ENCODE results near the gene ARMH4.
"Not testable (repeated sequence)": the region's sequence is repeated elsewhere in the genome, so short reads cannot be mapped to it uniquely, and the experiment has no call there.

The ARMH4 gene

GRCh38 chr14:58130116-58130782 is 21.8 kb downstream of the ARMH4 start:
- Mint-ChIP-seq H3K9me3 (peaks cover 11% of the 10 kb centered on the region), H3K27me3 (peaks cover 3% of the 10 kb centered on the region), H3K4me3 (no peak overlapping the region), H3K27ac (no peak overlapping the region), H3K36me3 (ENCODE audit: low read depth) (no peaks in the 10 kb centered on the region), H3K4me1 (ENCODE audit: low read depth) (no peaks in the 10 kb centered on the region)
- no peak for DNase-seq

GRCh38 chr14:58129208-58129607 is 22.8 kb downstream of the ARMH4 start:
- no peaks in the 10 kb centered on the region for H3K36me3 Mint-ChIP-seq (ENCODE audit: low read depth)
- DNase-seq, result no peak
- no peak overlapping the region for H3K27ac Mint-ChIP-seq
- peaks cover 3% of the 10 kb centered on the region for H3K27me3 Mint-ChIP-seq
- no peak overlapping the region for H3K4me3 Mint-ChIP-seq
- H3K4me1 Mint-ChIP-seq (ENCODE audit: low read depth), result no peaks in the 10 kb centered on the region
- peaks cover 11% of the 10 kb centered on the region for H3K9me3 Mint-ChIP-seq

GRCh38 chr14:58128416-58128815 is 23.6 kb downstream of the ARMH4 start:
- Mint-ChIP-seq H3K4me1 (ENCODE audit: low read depth) (no peaks in the 10 kb centered on the region), H3K27me3 (peaks cover 3% of the 10 kb centered on the region), H3K36me3 (ENCODE audit: low read depth) (no peaks in the 10 kb centered on the region), H3K4me3 (no peak overlapping the region), H3K27ac (no peak overlapping the region), H3K9me3 (peaks cover 11% of the 10 kb centered on the region)
- DNase-seq, result no peak

- H3K27ac Mint-ChIP-seq; H3K36me3 Mint-ChIP-seq (ENCODE audit: low read depth); H3K4me3 Mint-ChIP-seq; H3K4me1 Mint-ChIP-seq (ENCODE audit: low read depth); DNase-seq: not testable (repeated sequence)
- peaks cover 20% of the 10 kb centered on the region for H3K27me3 Mint-ChIP-seq
- peaks cover 11% of the 10 kb centered on the region for H3K9me3 Mint-ChIP-seq
These were observed 29.5 kb downstream of the ARMH4 start for GRCh38 chr14:58122546-58122945.

- H3K27ac Mint-ChIP-seq, result no peak overlapping the region
- no peak for DNase-seq
- H3K9me3 Mint-ChIP-seq, result peaks cover 11% of the 10 kb centered on the region
- H3K4me1 Mint-ChIP-seq (ENCODE audit: low read depth), result no peaks in the 10 kb centered on the region
- H3K4me3 Mint-ChIP-seq, result no peak overlapping the region
- peaks cover 23% of the 10 kb centered on the region for H3K27me3 Mint-ChIP-seq
- H3K36me3 Mint-ChIP-seq (ENCODE audit: low read depth), result no peaks in the 10 kb centered on the region
These were observed 30.4 kb downstream of the ARMH4 start for GRCh38 chr14:58121530-58122186.

GRCh38 chr14:58119381-58119780 is 32.6 kb downstream of the ARMH4 start:
- H3K27ac Mint-ChIP-seq, result no peak overlapping the region
- no peak overlapping the region for H3K4me3 Mint-ChIP-seq
- H3K36me3 Mint-ChIP-seq (ENCODE audit: low read depth), result no peaks in the 10 kb centered on the region
- no peaks in the 10 kb centered on the region for H3K9me3 Mint-ChIP-seq
- peaks cover 34% of the 10 kb centered on the region for H3K27me3 Mint-ChIP-seq
- no peak for DNase-seq
- no peaks in the 10 kb centered on the region for H3K4me1 Mint-ChIP-seq (ENCODE audit: low read depth)

GRCh38 chr14:58118097-58118815 is 33.8 kb downstream of the ARMH4 start:
- H3K4me3 Mint-ChIP-seq, result no peak overlapping the region
- no peaks in the 10 kb centered on the region for H3K9me3 Mint-ChIP-seq
- no peak for DNase-seq
- no peak overlapping the region for H3K27ac Mint-ChIP-seq
- no peaks in the 10 kb centered on the region for H3K36me3 Mint-ChIP-seq (ENCODE audit: low read depth)
- H3K27me3 Mint-ChIP-seq, result peaks cover 42% of the 10 kb centered on the region
- H3K4me1 Mint-ChIP-seq (ENCODE audit: low read depth), result no peaks in the 10 kb centered on the region

- peaks cover 21% of the 10 kb centered on the region for H3K27me3 Mint-ChIP-seq
- H3K27ac Mint-ChIP-seq, result no peak overlapping the region
- DNase-seq, result no peak
- no peaks in the 10 kb centered on the region for H3K36me3 Mint-ChIP-seq (ENCODE audit: low read depth)
- no peaks in the 10 kb centered on the region for H3K9me3 Mint-ChIP-seq
- H3K4me3 Mint-ChIP-seq, result no peak overlapping the region
- H3K4me1 Mint-ChIP-seq (ENCODE audit: low read depth), result peaks cover 2% of the 10 kb centered on the region
These were observed 42.3 kb downstream of the ARMH4 start for GRCh38 chr14:58109744-58110143.

- Mint-ChIP-seq H3K9me3 (no peaks in the 10 kb centered on the region), H3K36me3 (ENCODE audit: low read depth) (no peaks in the 10 kb centered on the region), H3K4me1 (ENCODE audit: low read depth) (peaks cover 2% of the 10 kb centered on the region), H3K27me3 (peaks cover 17% of the 10 kb centered on the region), H3K4me3 (no peak overlapping the region), H3K27ac (no peak overlapping the region)
- no peak for DNase-seq
These were observed 43.3 kb downstream of the ARMH4 start for GRCh38 chr14:58108717-58109116.

- H3K27ac Mint-ChIP-seq, result no peak overlapping the region
- peaks cover 2% of the 10 kb centered on the region for H3K4me1 Mint-ChIP-seq (ENCODE audit: low read depth)
- DNase-seq, result no peak
- H3K27me3 Mint-ChIP-seq, result peaks cover 13% of the 10 kb centered on the region
- no peaks in the 10 kb centered on the region for H3K36me3 Mint-ChIP-seq (ENCODE audit: low read depth)
- no peak overlapping the region for H3K4me3 Mint-ChIP-seq
- no peaks in the 10 kb centered on the region for H3K9me3 Mint-ChIP-seq
These were observed 44.0 kb downstream of the ARMH4 start for GRCh38 chr14:58107947-58108552.

- Mint-ChIP-seq H3K27me3 (peaks cover 13% of the 10 kb centered on the region), H3K4me1 (ENCODE audit: low read depth) (peaks cover 2% of the 10 kb centered on the region), H3K4me3 (no peak overlapping the region), H3K36me3 (ENCODE audit: low read depth) (no peaks in the 10 kb centered on the region), H3K9me3 (no peaks in the 10 kb centered on the region), H3K27ac (no peak overlapping the region)
- no peak for DNase-seq
These were observed 45.0 kb downstream of the ARMH4 start for GRCh38 chr14:58107041-58107440.

- H3K36me3 Mint-ChIP-seq (ENCODE audit: low read depth), result no peaks in the 10 kb centered on the region
- no peaks in the 10 kb centered on the region for H3K9me3 Mint-ChIP-seq
- no peak overlapping the region for H3K4me3 Mint-ChIP-seq
- H3K4me1 Mint-ChIP-seq (ENCODE audit: low read depth), result peaks cover 2% of the 10 kb centered on the region
- no peak for DNase-seq
- H3K27me3 Mint-ChIP-seq, result peaks cover 13% of the 10 kb centered on the region
- H3K27ac Mint-ChIP-seq, result no peak overlapping the region
These were observed 45.6 kb downstream of the ARMH4 start for GRCh38 chr14:58106446-58106845.

- peaks cover 2% of the 10 kb centered on the region for H3K4me1 Mint-ChIP-seq (ENCODE audit: low read depth)
- DNase-seq, result no peak
- no peak overlapping the region for H3K27ac Mint-ChIP-seq
- peaks cover 13% of the 10 kb centered on the region for H3K27me3 Mint-ChIP-seq
- no peaks in the 10 kb centered on the region for H3K36me3 Mint-ChIP-seq (ENCODE audit: low read depth)
- H3K9me3 Mint-ChIP-seq, result no peaks in the 10 kb centered on the region
- no peak overlapping the region for H3K4me3 Mint-ChIP-seq
These were observed 47.2 kb downstream of the ARMH4 start for GRCh38 chr14:58104808-58105207.

- DNase-seq, result no peak
- peaks cover 10% of the 10 kb centered on the region for H3K27me3 Mint-ChIP-seq
- no peak overlapping the region for H3K27ac Mint-ChIP-seq
- H3K4me1 Mint-ChIP-seq (ENCODE audit: low read depth), result no peaks in the 10 kb centered on the region
- H3K4me3 Mint-ChIP-seq, result no peak overlapping the region
- no peaks in the 10 kb centered on the region for H3K36me3 Mint-ChIP-seq (ENCODE audit: low read depth)
- H3K9me3 Mint-ChIP-seq, result no peaks in the 10 kb centered on the region
These were observed 51.2 kb downstream of the ARMH4 start for GRCh38 chr14:58100735-58101368.

All from activated T-cell treated with anti-CD3 and anti-CD28 coated beads, Interleukin-2, amount 50 U/mL, for 24 hours (primary cell).